Measurements from ENCODE around the gene KANSL1L. TPM values are rescaled to one million over a fixed set of nuclear protein-coding genes. Genes with fewer than 3 reads are reported as not detected.

The KANSL1L gene
- total RNA-seq, 1 donor from 2014 or later, result 11.5 TPM

GRCh38 chr2:210159059-210159458 is 12.2 kb downstream of the KANSL1L start:
- Histone ChIP-seq H3K27me3 (ENCODE audit: control insufficient read depth, insufficient read depth, low read length) (no peaks in the 10 kb centered on the region), H3K36me3 (ENCODE audit: control insufficient read depth, insufficient read depth, low read length) (no peaks in the 10 kb centered on the region), H3K4me3 (ENCODE audit: low read depth, low read length) (no peak overlapping the region)
- DNase-seq (ENCODE audit: low read depth), result no peak
- TF ChIP-seq CTCF (IDR thresholded peaks at IDR 0.05; ENCODE audit: insufficient read depth, low read length, poor library complexity, severe bottlenecking), result no peak

GRCh38 chr2:210158236-210158635 is 13.0 kb downstream of the KANSL1L start:
- Histone ChIP-seq H3K27me3 (ENCODE audit: control insufficient read depth, insufficient read depth, low read length) (no peaks in the 10 kb centered on the region), H3K4me3 (ENCODE audit: low read depth, low read length) (no peak overlapping the region), H3K36me3 (ENCODE audit: control insufficient read depth, insufficient read depth, low read length) (no peaks in the 10 kb centered on the region)
- no peak for DNase-seq (ENCODE audit: low read depth)
- TF ChIP-seq CTCF (IDR thresholded peaks at IDR 0.05; ENCODE audit: insufficient read depth, low read length, poor library complexity, severe bottlenecking), result no peak

GRCh38 chr2:210157526-210157925 is 13.7 kb downstream of the KANSL1L start:
- TF ChIP-seq CTCF (IDR thresholded peaks at IDR 0.05; ENCODE audit: insufficient read depth, low read length, poor library complexity, severe bottlenecking), result no peak
- Histone ChIP-seq H3K36me3 (ENCODE audit: control insufficient read depth, insufficient read depth, low read length) (no peaks in the 10 kb centered on the region), H3K4me3 (ENCODE audit: low read depth, low read length) (no peak overlapping the region), H3K27me3 (ENCODE audit: control insufficient read depth, insufficient read depth, low read length) (no peaks in the 10 kb centered on the region)
- DNase-seq (ENCODE audit: low read depth), result no peak

- Histone ChIP-seq H3K4me3 (ENCODE audit: low read depth, low read length) (no peak overlapping the region), H3K36me3 (ENCODE audit: control insufficient read depth, insufficient read depth, low read length) (no peaks in the 10 kb centered on the region), H3K27me3 (ENCODE audit: control insufficient read depth, insufficient read depth, low read length) (no peaks in the 10 kb centered on the region)
- no peak for TF ChIP-seq CTCF (IDR thresholded peaks at IDR 0.05; ENCODE audit: insufficient read depth, low read length, poor library complexity, severe bottlenecking)
- DNase-seq (ENCODE audit: low read depth), result no peak
These were observed 23.6 kb downstream of the KANSL1L start for GRCh38 chr2:210147614-210148013.

GRCh38 chr2:210132239-210132638 is 39.0 kb downstream of the KANSL1L start:
- TF ChIP-seq CTCF (IDR thresholded peaks at IDR 0.05; ENCODE audit: insufficient read depth, low read length, poor library complexity, severe bottlenecking), result no peak
- no peaks in the 10 kb centered on the region for H3K27me3 ChIP-seq (ENCODE audit: control insufficient read depth, insufficient read depth, low read length)
- H3K36me3 ChIP-seq (ENCODE audit: control insufficient read depth, insufficient read depth, low read length), result no peaks in the 10 kb centered on the region
- H3K4me3 ChIP-seq (ENCODE audit: low read depth, low read length), result no peak overlapping the region
- DNase-seq (ENCODE audit: low read depth), result no peak

GRCh38 chr2:210128961-210129360 is 42.2 kb downstream of the KANSL1L start:
- Histone ChIP-seq H3K36me3 (ENCODE audit: control insufficient read depth, insufficient read depth, low read length) (no peaks in the 10 kb centered on the region), H3K27me3 (ENCODE audit: control insufficient read depth, insufficient read depth, low read length) (no peaks in the 10 kb centered on the region), H3K4me3 (ENCODE audit: low read depth, low read length) (no peak overlapping the region)
- no peak for TF ChIP-seq CTCF (IDR thresholded peaks at IDR 0.05; ENCODE audit: insufficient read depth, low read length, poor library complexity, severe bottlenecking)
- DNase-seq (ENCODE audit: low read depth), result no peak

All from kidney epithelial cell (primary cell).